Smooth muscle cell of bladder (primary cell): ENCODE data around the gene GPR149. TPM values are rescaled to one million over a fixed set of nuclear protein-coding genes. Genes with fewer than 3 reads are reported as not detected.

Experiments used
- total RNA-seq: library from RNA; depleted of rRNA; stranded (reverse); fragments of >200 nt; gene quantifications from 2 replicates; pipeline ENCODE4 v1.2.3, GENCODE V29; 2014

GPR149 gene, protein sequence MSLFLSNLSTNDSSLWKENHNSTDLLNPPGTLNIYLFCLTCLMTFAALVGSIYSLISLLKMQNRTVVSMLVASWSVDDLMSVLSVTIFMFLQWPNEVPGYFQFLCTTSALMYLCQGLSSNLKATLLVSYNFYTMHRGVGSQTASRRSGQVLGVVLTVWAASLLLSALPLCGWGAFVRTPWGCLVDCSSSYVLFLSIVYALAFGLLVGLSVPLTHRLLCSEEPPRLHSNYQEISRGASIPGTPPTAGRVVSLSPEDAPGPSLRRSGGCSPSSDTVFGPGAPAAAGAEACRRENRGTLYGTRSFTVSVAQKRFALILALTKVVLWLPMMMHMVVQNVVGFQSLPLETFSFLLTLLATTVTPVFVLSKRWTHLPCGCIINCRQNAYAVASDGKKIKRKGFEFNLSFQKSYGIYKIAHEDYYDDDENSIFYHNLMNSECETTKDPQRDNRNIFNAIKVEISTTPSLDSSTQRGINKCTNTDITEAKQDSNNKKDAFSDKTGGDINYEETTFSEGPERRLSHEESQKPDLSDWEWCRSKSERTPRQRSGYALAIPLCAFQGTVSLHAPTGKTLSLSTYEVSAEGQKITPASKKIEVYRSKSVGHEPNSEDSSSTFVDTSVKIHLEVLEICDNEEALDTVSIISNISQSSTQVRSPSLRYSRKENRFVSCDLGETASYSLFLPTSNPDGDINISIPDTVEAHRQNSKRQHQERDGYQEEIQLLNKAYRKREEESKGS
- not detected in 2 replicates for total RNA-seq

DNA sequence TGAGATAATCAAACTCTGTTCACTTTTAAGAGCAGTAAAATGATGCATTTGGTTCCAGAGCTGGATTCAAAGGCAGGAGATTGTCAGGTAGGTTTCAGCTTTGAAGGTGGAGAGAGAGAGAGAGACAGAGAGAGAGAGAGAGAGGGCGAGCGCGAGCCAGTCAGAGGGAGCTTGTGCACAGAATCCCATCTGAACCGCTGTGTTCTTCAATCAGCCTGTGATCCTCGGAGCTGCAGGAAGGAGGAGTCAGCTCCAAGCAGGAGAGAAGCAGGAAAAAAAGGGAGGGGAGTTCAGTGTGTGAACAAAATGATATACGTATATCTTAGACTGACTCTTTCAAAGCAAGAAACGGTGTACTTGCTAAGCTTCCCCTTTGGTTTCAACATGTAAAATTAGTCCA, at the start of gene GPR149:
Gene GPR149 (minus strand): TSS at position 177 of the 400 bp plus-strand sequence. CDS start 575 bp downstream, outside the sequence.

DNA sequence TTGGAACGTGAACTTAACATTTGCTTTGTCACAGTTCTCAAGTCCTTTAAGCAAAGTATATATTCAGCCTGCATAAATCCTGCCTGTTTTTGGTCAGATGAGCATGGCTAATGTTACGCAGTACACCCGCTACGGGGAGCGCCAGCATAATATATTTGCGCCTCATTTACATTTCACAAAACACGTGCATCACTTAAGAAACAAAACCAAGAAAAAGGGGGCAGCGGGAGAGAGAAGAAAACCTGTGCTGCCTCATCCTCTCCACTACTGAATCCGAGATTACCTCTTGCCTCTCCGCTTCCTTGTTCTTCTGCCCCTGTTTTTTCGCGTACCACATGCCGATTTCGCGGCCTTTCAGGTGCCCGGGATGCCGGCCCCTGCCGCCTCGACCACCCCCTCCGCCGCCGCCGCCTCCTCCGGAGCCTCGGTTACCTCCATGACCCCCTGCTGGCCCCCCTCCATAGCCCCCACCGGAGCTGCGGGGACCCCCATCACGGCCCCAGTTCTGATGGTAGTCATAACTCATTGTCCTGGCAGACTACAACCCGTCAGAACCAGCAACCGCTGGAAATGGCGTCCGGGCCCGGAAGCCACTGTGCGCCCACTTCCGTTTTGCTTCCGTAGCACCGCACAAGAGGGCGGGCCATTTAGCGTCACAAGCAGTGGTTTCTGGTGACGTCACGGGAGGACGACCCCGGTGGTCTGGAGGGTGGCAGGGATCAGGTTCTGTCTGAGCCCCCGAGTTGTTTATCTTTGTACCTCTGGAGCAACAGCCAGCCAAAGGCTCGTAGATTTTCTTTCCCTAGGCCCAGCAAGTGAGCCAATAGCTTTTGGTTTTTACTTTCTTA, 105.9 kb downstream of the GPR149 start, which contains the start of gene DHX36:
Gene DHX36 (minus strand): TSS at position 597 of the 848 bp plus-strand sequence. CDS start 71 bp downstream, at position 526.

Other genes with a start within 250 kb of the GPR149 start
- gene DHX36, start 105.7 kb downstream of the GPR149 start, total RNA-seq, result 27.1 and 31.7 TPM in 2 replicates